GM19193 (cell line): Measurements from ENCODE around the gene ATP1B1.

ENCODE experiments used
- POLR2A ChIP-seq: IDR thresholded peaks from 4 replicates; pipeline ENCODE4 v1.6.1; 2011; ENCODE audit not compliant: insufficient read depth, insufficient read length; ENCODE audit errors: extremely low read depth

ATP1B1 gene

DNA sequence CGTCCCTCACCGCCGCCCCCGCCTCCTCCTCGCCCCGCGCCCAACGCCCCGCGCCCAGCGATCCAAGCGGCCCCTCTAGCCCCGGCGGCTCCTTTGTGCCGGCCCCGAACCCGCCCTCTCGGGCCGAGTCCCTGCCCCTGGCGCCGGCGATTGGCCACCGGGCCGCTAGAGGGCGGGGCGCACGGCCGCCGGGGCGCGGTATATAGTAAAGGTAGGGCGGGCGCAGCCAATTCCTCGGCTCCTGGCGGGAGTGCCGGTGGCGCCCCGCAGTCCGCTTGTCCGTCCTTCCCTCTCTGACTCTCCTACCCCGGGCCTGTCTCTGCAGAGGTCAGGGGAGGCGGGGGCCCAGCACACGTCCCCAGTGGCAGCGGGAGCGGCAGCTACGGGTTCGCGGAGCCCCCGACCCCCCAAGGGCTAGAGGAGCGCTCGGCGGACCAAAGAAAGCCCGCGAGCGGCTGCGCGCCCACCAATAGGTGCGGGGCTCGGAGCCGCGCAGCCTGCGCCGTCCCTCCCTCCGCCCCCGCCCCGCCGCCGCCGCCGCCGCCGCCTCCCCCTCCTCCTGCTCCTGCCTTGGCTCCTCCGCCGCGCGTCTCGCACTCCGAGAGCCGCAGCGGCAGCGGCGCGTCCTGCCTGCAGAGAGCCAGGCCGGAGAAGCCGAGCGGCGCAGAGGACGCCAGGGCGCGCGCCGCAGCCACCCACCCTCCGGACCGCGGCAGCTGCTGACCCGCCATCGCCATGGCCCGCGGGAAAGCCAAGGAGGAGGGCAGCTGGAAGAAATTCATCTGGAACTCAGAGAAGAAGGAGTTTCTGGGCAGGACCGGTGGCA, at the start of gene ATP1B1:
Gene ATP1B1 (plus strand): TSS at position 596 of the 826 bp plus-strand sequence. CDS start 140 bp downstream, at position 736.
- peak; percentile 97 for TF ChIP-seq POLR2A

- no peak for TF ChIP-seq POLR2A
Measured at GRCh38 chr1:169059421-169059820, 47.1 kb upstream of the ATP1B1 start.

DNA sequence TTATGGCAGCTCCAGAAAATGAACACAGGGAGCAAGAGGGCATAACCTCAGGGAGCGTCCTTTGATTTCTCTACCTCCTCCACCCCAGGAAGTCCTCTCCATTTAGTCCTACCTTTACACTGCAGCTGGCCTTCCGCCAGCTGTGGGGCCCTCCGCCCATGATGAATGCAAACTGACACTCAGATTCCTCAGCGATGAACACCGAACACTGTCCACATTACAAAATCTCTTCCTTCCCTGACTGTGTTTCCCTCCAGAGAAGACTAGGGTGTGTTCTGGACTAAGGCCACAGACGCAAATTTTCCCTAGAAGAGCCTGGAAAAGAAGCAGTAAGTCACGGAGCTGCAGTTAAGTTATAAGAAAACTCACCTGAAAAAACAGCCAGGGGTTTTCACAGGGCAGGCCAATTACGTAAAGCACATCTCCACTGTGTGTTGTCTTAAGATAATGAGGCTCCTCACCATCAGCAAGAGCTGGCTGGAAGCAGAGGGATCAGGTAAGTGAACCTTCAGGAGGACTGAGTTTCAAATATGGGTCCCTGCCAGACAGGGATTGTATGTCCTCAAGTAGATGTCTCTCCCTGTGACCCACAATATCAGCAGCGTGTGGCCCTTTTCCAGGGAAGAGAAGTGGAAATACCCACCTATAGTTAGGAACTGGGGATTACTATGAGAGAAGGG, 46.3 kb upstream of the ATP1B1 start:
- no peak for TF ChIP-seq POLR2A

GRCh38 chr1:169060919-169061639, 45.4 kb upstream of the ATP1B1 start:
- no peak for TF ChIP-seq POLR2A

- no peak for TF ChIP-seq POLR2A
Measured at GRCh38 chr1:169062152-169062551, 44.3 kb upstream of the ATP1B1 start.

DNA sequence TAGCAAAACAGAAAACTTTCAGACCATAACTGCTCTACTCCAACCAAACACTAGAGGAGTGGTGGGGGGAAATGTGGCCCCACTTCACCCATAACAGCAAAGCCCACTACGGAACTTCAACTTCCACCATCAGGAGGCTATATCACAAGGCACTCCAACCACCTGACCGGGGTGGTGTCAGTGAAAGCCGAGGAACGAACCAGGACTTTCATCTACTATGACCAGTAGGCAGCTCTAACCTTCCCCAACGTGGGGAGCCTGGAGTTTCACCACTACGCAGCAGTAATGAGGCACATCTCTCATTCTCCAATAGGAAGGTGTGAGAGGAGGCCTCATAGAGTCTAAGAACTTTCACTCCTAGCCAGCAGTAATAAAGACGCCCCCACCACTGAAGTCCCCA, 42.4 kb upstream of the ATP1B1 start:
- no peak for TF ChIP-seq POLR2A

DNA sequence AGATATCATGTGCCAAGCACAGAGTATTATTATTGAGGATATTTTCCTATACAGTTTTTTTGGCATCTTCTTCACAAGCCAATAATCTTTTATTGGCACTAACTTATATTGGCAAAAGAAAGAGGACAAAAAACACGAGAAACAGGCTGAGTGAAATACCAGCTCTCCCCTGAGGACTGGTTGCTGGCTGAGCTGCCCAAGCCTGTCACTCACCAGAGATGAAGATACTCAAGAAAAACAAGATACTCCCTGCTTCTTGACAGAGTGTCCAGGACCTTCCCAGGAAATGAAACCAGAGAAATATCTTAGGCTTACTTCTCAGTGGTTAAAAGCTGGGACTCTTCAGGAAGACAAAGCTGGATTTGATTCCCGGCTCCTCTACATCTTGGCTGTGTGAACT, 35.9 kb upstream of the ATP1B1 start:
- no peak for TF ChIP-seq POLR2A

DNA sequence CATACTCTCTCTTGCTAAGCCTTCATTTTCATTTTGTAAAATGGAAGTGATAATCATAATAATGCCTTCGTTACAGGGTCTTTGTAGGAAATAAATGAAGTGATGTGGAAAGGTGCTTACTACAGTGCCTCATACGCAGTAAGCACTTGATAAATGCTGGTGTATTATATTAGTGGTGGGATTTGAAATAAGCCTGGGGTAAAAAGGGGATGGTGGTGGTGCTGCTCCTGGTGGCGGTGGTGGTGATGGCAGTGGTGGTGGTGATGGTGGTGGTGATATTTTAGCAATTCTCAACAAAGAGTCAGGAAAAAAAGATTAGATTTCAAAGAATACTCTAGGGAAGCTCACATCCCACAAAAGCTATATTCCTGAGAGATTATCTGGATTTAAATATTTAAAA, 35.5 kb upstream of the ATP1B1 start:
- no peak for TF ChIP-seq POLR2A

DNA sequence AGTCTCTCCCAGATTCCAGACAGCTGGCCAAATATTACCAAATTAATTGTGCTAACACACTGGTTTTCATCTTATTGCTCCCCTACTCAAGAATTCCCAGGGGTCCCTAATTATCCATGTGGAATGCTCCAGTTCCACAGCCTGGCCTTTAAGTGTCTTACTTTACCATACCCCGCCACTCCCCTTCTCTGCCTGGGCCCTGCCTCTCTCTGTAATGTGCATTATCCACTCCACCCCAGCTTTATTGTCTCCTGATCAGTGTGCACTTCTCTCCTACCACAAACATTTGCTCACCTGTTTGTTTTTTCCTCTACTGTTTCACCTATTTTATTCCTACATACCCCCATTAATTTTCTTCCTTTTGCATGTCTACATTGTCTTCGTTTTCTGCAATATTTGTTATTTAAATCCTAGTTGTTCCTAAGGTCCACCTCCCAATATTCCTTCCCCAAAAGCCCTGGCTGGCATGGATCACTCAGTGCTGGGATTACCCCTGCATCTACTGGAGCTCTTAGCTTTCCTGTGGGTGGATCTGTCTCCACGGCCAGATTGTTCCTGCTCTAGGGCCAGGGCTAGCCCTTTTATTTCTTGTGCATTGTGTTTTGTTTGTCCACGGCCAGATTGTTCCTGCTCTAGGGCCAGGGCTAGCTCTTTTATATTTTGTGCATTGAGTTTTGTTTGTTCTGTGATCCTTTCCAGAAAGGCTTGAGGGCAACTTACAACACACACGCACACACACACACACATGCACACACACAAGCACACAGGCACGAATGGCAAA, 33.4 kb upstream of the ATP1B1 start:
- TF ChIP-seq POLR2A: no peak

DNA sequence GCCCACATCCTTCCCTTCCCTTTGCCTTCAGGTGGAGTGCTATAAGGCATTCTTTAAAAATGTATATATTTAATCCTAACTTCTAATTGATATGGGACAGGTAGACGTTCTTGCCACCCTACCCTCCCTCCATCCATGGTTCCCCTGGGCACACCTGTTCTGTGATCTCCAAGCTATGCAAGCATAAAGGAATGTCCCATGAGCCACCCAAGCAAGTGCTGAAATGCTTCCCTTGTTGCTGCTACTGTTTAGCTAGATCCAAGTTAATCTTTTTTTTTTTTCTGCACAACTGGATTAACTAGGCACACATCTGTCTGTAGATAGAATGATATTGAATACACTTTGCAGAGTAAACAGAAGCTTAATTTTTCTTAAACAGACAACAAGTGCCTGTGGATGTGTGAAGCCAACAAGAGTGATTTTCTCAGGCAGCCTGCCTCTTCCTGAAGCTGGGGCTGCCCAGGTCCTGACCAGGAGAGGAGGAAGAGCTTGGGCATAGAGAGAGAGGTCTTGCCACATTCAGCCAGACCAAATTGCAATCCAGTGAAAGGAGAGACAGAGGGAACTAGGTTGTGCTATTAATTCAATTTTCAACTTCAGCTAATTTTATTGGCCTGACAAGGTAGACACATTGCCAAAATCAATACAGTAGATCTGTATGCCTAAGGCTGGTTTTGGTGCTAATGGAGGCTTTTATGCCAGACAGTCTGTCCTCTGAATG, 28.2 kb upstream of the ATP1B1 start:
- TF ChIP-seq POLR2A: no peak

DNA sequence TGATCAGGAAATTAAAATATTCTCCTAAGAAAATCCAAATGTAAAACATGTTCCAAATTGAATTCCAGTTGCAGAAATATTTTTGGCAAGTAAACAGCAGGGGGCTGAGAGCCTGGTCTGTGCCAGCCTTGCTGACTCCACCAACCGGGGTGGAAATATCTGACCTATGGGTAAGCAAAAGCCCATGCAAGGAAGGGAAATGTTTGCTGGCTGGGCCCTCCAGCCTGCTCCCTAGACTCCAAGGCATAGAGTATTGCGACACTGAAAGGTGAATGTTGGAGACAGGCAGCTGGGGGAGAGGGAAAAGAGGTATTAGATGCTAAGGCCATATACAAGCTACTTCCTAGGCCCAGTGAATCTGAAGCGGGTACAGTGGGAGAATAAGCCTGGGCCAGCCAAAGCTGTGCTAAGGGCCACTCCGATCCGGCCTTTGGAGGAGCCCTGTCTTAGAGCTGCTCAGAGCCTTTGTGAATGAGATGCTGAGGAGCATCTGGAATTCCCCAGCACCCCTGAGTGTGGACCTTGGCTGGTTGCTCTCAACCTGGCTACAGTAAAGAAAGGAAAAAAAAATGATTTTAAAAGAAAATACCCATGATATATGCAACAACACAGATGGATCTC, 24.9 kb upstream of the ATP1B1 start:
- TF ChIP-seq POLR2A: no peak

- TF ChIP-seq POLR2A: no peak
Measured at GRCh38 chr1:169085911-169086310, 20.6 kb upstream of the ATP1B1 start.

DNA sequence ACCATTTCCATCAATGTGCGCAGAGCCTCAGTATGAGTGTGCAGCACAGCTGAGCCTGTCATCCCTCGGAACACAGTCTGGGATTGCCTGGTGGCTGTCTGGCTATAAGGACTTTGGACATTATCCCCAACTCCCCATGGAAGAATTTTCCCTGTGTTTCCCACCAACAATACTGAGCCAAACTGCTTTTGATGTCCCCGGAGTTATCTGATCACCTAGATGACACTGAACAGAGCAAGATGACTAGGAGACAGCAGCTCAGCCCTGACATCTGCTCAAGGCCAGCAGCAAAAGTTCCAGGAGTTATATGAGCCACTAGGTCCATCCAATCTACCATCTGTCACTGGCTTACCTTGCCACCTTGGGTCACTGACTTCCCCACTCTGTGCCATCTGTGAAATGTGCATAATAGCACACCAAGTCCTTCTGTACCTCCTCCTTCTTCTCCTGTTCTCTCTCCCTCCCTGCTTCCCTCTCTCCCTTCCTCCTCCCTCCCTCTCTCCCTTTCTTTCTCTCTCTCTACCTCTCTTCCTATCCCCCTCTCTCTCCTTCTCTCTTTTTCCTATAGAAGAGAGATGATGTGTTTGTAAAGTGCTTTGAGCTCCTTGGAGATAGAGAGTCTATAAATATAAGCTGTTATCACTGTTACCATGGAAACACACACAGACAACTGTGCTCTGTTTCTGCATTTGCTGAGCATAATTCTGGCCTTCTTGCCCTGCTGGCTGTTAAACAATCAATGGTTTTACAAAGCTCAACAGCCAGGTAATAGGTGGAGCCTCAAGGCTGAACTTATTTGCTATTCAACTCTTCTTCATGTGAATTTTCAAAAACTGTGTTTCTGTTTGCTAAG, 19.7 kb upstream of the ATP1B1 start:
- no peak for TF ChIP-seq POLR2A

DNA sequence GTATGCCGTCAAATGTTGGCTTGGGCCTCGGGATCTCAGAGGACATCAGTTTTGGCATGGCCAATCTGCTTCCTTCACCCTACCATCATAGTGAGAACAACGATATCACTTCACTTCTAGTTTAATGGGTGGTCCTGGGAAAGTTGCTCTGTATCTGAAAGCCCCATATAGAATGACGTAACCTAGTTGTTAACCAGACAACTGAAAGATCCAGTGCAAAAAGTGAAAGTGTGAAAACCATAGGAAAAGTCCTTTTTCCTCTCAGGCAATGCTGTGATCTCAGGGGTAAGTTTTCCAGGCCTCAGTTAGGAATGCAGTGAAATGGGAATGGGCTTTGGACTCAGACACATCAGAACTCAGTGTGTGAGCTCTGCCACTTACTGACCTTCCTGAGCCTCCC, 18.6 kb upstream of the ATP1B1 start:
- no peak for TF ChIP-seq POLR2A

DNA sequence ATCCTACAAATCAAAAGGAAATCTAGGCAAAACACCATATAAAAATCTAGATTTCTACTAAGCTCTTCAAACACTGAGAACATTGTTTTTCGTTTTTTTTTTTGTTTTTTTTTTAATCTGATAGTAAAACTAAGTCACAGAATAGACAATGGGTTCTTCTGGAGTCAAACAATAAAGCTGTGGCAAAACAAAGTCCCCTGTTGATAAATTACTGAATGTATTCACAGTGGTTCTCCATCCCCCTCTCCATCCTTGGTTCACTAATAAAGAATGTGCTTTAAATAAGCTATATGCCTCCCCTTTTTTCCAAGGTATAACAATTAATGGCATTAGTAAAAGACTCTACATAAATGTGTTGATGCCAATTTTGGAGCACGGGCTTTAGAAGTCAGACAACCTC, 16.7 kb upstream of the ATP1B1 start:
- no peak for TF ChIP-seq POLR2A
